ENCODE measurements around the gene CX3CL1.

Gene CX3CL1

GRCh38 chr16:57345666-57346204 is 26.6 kb upstream of the CX3CL1 start:
- Mint-ChIP-seq H3K27ac (no peak overlapping the region), H3K4me1 (ENCODE audit: low read depth in 2 of 2) (peaks cover 5 to 10% of the 10 kb centered on the region in 2 donors), H3K9me3 (no peaks in the 10 kb centered on the region), H3K4me3 (no peak overlapping the region), H3K36me3 (ENCODE audit: insufficient read depth) (no peaks in the 10 kb centered on the region), H3K27me3 (peaks cover 83 to 84% of the 10 kb centered on the region in 2 donors)
- DNase-seq, result no peak
- no peak for ATAC-seq (replicated peaks)

- Mint-ChIP-seq H3K27ac (no peak overlapping the region), H3K9me3 (no peaks in the 10 kb centered on the region), H3K4me3 (no peak overlapping the region), H3K4me1 (ENCODE audit: low read depth in 2 of 2) (peaks cover 5 to 10% of the 10 kb centered on the region in 2 donors), H3K27me3 (peaks cover 67 to 78% of the 10 kb centered on the region in 2 donors), H3K36me3 (ENCODE audit: insufficient read depth) (no peaks in the 10 kb centered on the region)
- ATAC-seq (replicated peaks) (no peak), DNase-seq (no peak)
Observed at GRCh38 chr16:57347858-57348257, 24.4 kb upstream of the CX3CL1 start.

GRCh38 chr16:57348327-57348726 is 24.0 kb upstream of the CX3CL1 start:
- no peaks in the 10 kb centered on the region for H3K36me3 Mint-ChIP-seq (ENCODE audit: insufficient read depth)
- peaks cover 62 to 74% of the 10 kb centered on the region in 2 donors for H3K27me3 Mint-ChIP-seq
- peaks cover 5 to 10% of the 10 kb centered on the region in 2 donors for H3K4me1 Mint-ChIP-seq (ENCODE audit: low read depth in 2 of 2)
- DNase-seq, result no peak
- no peak for ATAC-seq (replicated peaks)
- H3K9me3 Mint-ChIP-seq, result no peaks in the 10 kb centered on the region
- no peak overlapping the region for H3K4me3 Mint-ChIP-seq
- H3K27ac Mint-ChIP-seq, result no peak overlapping the region

- Mint-ChIP-seq H3K9me3 (no peaks in the 10 kb centered on the region), H3K36me3 (ENCODE audit: insufficient read depth) (no peaks in the 10 kb centered on the region), H3K4me3 (peak overlapping the region in 1 of 2 donors; percentile 11), H3K27ac (no peak overlapping the region), H3K4me1 (ENCODE audit: low read depth in 2 of 2) (peaks cover 5 to 10% of the 10 kb centered on the region in 2 donors), H3K27me3 (peaks cover 53 to 66% of the 10 kb centered on the region in 2 donors)
- DNase-seq (no peak), ATAC-seq (replicated peaks) (peak; percentile 74)
Observed at GRCh38 chr16:57349212-57350031, 22.9 kb upstream of the CX3CL1 start.

GRCh38 chr16:57352636-57353047 is 19.6 kb upstream of the CX3CL1 start:
- Mint-ChIP-seq H3K27me3 (peaks cover 36 to 54% of the 10 kb centered on the region in 2 donors), H3K36me3 (ENCODE audit: insufficient read depth) (peaks cover 2% of the 10 kb centered on the region), H3K27ac (no peak overlapping the region), H3K4me1 (ENCODE audit: low read depth in 2 of 2) (peaks cover 5 to 11% of the 10 kb centered on the region in 2 donors), H3K4me3 (no peak overlapping the region), H3K9me3 (no peaks in the 10 kb centered on the region)
- DNase-seq, result no peak
- no peak for ATAC-seq (replicated peaks)

- DNase-seq, result no peak
- Mint-ChIP-seq H3K27me3 (peaks cover 21 to 37% of the 10 kb centered on the region in 2 donors), H3K9me3 (no peaks in the 10 kb centered on the region), H3K27ac (no peak overlapping the region), H3K4me3 (no peak overlapping the region), H3K36me3 (ENCODE audit: insufficient read depth) (peaks cover 2% of the 10 kb centered on the region), H3K4me1 (ENCODE audit: low read depth in 2 of 2) (peaks cover 5 to 9% of the 10 kb centered on the region in 2 donors)
- ATAC-seq (replicated peaks), result no peak
Observed at GRCh38 chr16:57354311-57354710, 18.0 kb upstream of the CX3CL1 start.

- Mint-ChIP-seq H3K9me3 (no peaks in the 10 kb centered on the region), H3K4me3 (no peak overlapping the region), H3K27me3 (peaks cover 10 to 26% of the 10 kb centered on the region in 2 donors), H3K36me3 (ENCODE audit: insufficient read depth) (peaks cover 2% of the 10 kb centered on the region), H3K27ac (peak overlapping the region in 1 of 2 donors; percentile 55), H3K4me1 (ENCODE audit: low read depth in 2 of 2) (peaks cover 0 to 3% of the 10 kb centered on the region in 2 donors)
- DNase-seq, result no peak
- no peak for ATAC-seq (replicated peaks)
Observed at GRCh38 chr16:57355898-57356414, 16.3 kb upstream of the CX3CL1 start.

- ATAC-seq (replicated peaks) (no peak), DNase-seq (no peak)
- no peak overlapping the region for H3K27ac Mint-ChIP-seq
- peaks cover 10 to 23% of the 10 kb centered on the region in 2 donors for H3K27me3 Mint-ChIP-seq
- H3K9me3 Mint-ChIP-seq, result no peaks in the 10 kb centered on the region
- no peak overlapping the region for H3K4me3 Mint-ChIP-seq
- H3K36me3 Mint-ChIP-seq (ENCODE audit: insufficient read depth), result peaks cover 2% of the 10 kb centered on the region
- H3K4me1 Mint-ChIP-seq (ENCODE audit: low read depth in 2 of 2), result peaks cover 0 to 3% of the 10 kb centered on the region in 2 donors
Observed at GRCh38 chr16:57356547-57356946, 15.7 kb upstream of the CX3CL1 start.

GRCh38 chr16:57357330-57358085 is 14.8 kb upstream of the CX3CL1 start:
- peaks cover 2% of the 10 kb centered on the region for H3K36me3 Mint-ChIP-seq (ENCODE audit: insufficient read depth)
- DNase-seq (no peak), ATAC-seq (replicated peaks) (no peak)
- H3K27ac Mint-ChIP-seq, result no peak overlapping the region
- H3K4me3 Mint-ChIP-seq, result no peak overlapping the region
- H3K27me3 Mint-ChIP-seq, result peaks cover 5 to 14% of the 10 kb centered on the region in 2 donors
- no peaks in the 10 kb centered on the region for H3K9me3 Mint-ChIP-seq
- peaks cover 0 to 3% of the 10 kb centered on the region in 2 donors for H3K4me1 Mint-ChIP-seq (ENCODE audit: low read depth in 2 of 2)

GRCh38 chr16:57358086-57358420 is 14.2 kb upstream of the CX3CL1 start:
- peaks cover 2% of the 10 kb centered on the region for H3K36me3 Mint-ChIP-seq (ENCODE audit: insufficient read depth)
- peaks cover 5 to 9% of the 10 kb centered on the region in 2 donors for H3K27me3 Mint-ChIP-seq
- no peaks in the 10 kb centered on the region for H3K9me3 Mint-ChIP-seq
- H3K4me3 Mint-ChIP-seq, result no peak overlapping the region
- ATAC-seq (replicated peaks) (no peak), DNase-seq (no peak)
- no peak overlapping the region for H3K27ac Mint-ChIP-seq
- H3K4me1 Mint-ChIP-seq (ENCODE audit: low read depth in 2 of 2), result peaks cover 0 to 3% of the 10 kb centered on the region in 2 donors

- H3K9me3 Mint-ChIP-seq, result no peaks in the 10 kb centered on the region
- no peak within 1 kb of the TSS for H3K4me3 Mint-ChIP-seq
- DNase-seq, result no peak
- peaks cover 6 to 14% of the 10 kb centered on the region in 2 donors for H3K27me3 Mint-ChIP-seq
- peaks cover 0 to 3% of the 10 kb centered on the region in 2 donors for H3K4me1 Mint-ChIP-seq (ENCODE audit: low read depth in 2 of 2)
- no peak within 1 kb of the TSS for H3K27ac Mint-ChIP-seq
- no peak for ATAC-seq (replicated peaks)
- peaks cover 2% of the 10 kb centered on the region for H3K36me3 Mint-ChIP-seq (ENCODE audit: insufficient read depth)
Observed at GRCh38 chr16:57358527-57359095, 13.7 kb upstream of the CX3CL1 start, which contains the start of gene CCL22. Gene CCL22 (plus strand): TSS chr16:57358783. CDS start chr16:57358817, 34 bp downstream.

GRCh38 chr16:57360321-57360935 is 11.9 kb upstream of the CX3CL1 start:
- H3K36me3 Mint-ChIP-seq (ENCODE audit: insufficient read depth), result peaks cover 2% of the 10 kb centered on the region
- no peak overlapping the region for H3K27ac Mint-ChIP-seq
- H3K4me3 Mint-ChIP-seq, result no peak overlapping the region

GRCh38 chr16:57361404-57361803 is 10.9 kb upstream of the CX3CL1 start:
- Mint-ChIP-seq H3K27me3 (peaks cover 18 to 36% of the 10 kb centered on the region in 2 donors), H3K9me3 (no peaks in the 10 kb centered on the region), H3K4me3 (no peak overlapping the region), H3K36me3 (ENCODE audit: insufficient read depth) (no peaks in the 10 kb centered on the region), H3K4me1 (ENCODE audit: low read depth in 2 of 2) (peaks cover 0 to 3% of the 10 kb centered on the region in 2 donors), H3K27ac (no peak overlapping the region)
- DNase-seq (no peak), ATAC-seq (replicated peaks) (no peak)

More at GRCh38 chr16:57360321-57360935, 11.9 kb upstream of the CX3CL1 start:
- H3K27me3 Mint-ChIP-seq, result peaks cover 20 to 33% of the 10 kb centered on the region in 2 donors
- H3K9me3 Mint-ChIP-seq, result no peaks in the 10 kb centered on the region
- peaks cover 0 to 3% of the 10 kb centered on the region in 2 donors for H3K4me1 Mint-ChIP-seq (ENCODE audit: low read depth in 2 of 2)
- DNase-seq (no peak), ATAC-seq (replicated peaks) (no peak)

Data from effector memory CD8-positive, alpha-beta T cell (primary cell).